Erythroblast (primary cell): ENCODE results near the gene MFSD12.

Experiments used
- GATA1 ChIP-seq: IDR thresholded peaks from 2 replicates; pipeline ENCODE4 v1.6.1; 2011; ENCODE audit warnings: low read depth, mild to moderate bottlenecking, control low read depth, low read length, moderate library complexity
- POLR2A ChIP-seq: IDR thresholded peaks from 2 replicates; pipeline ENCODE4 v1.6.1; 2011; ENCODE audit warnings: mild to moderate bottlenecking, low read length

DNA sequence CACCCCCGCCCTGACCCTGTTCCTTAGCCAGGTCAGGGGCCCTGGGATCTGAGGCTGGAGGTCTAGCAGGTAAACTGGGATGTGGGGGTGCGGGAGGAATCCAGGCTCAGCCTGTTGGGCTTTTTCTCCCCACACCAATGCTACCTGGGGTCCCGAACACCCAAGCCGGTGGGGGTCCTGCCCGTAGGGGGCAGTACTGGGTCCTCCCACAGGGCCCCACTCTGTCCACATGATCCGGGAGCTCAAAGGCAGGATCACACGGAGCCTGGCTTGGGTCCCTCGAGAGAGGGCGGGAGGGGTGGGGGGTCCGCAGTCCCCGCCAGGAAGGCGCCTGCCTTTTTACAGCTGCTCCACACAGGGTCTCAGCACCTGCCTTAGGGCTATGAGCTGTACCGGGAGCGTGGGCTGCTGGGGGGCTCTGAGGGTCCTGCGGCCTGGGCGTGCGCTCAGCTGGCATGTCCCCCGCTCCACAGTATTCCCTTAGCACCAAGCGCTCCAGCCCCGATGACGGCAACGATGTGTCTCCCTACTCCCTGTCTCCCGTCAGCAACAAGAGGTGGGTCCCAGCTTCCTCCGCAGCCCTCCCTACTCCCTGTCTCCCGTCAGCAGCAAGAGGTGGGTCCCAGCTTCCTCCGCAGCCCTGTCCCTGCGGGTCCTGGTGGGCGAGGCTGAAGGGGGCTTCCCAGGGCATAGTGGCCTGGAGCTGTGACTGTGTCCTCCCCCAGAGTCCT is 30.7 kb downstream of the MFSD12 start:
- TF ChIP-seq POLR2A (no peak), GATA1 (no peak)
